Fibroblast of the aortic adventitia (primary cell): ENCODE measurements around the gene RAC3. TPM values are rescaled to one million over a fixed set of nuclear protein-coding genes. Genes with fewer than 3 reads are reported as not detected.

Source experiments
- DNase-seq: peaks from one replicate; pipeline ENCODE4 v3.0.0-alpha.2; 2010; ENCODE audit warnings: low read depth
- H3K4me3 ChIP-seq: 2 replicates; pipeline ENCODE4 v1.5.1; 2011; ENCODE audit warnings: low read depth, mild to moderate bottlenecking, control low read depth, low read length, moderate library complexity
- CTCF ChIP-seq: IDR thresholded peaks from 2 replicates; pipeline ENCODE4 v1.5.1; 2011; ENCODE audit warnings: mild to moderate bottlenecking, low read length, control low read depth, inconsistent platforms; ENCODE audit not compliant: insufficient read depth
- total RNA-seq: library from RNA; depleted of rRNA; stranded (reverse); fragments of >200 nt; gene quantifications from 2 replicates; pipeline ENCODE4 v1.2.3, GENCODE V29; 2012; ENCODE audit warnings: low replicate concordance

The RAC3 gene
- total RNA-seq, 1 donor: 6.2 TPM

GRCh38 chr17:82077617-82078358, 46.3 kb downstream of the RAC3 start:
- no peak for DNase-seq
- H3K4me3 ChIP-seq: no peak overlapping the region
- TF ChIP-seq CTCF: no peak

GRCh38 chr17:82078433-82078832, 47.0 kb downstream of the RAC3 start:
- no peak for TF ChIP-seq CTCF
- H3K4me3 ChIP-seq: no peak overlapping the region
- DNase-seq: no peak

GRCh38 chr17:82079001-82079677, 47.7 kb downstream of the RAC3 start:
- no peak overlapping the region for H3K4me3 ChIP-seq
- TF ChIP-seq CTCF: no peak
- no peak for DNase-seq

- no peak for TF ChIP-seq CTCF
- no peak for DNase-seq
- H3K4me3 ChIP-seq: no peak overlapping the region
Measured at GRCh38 chr17:82080048-82080788, 48.7 kb downstream of the RAC3 start.

- DNase-seq: no peak
- no peak for TF ChIP-seq CTCF
- no peak overlapping the region for H3K4me3 ChIP-seq
Measured at GRCh38 chr17:82080789-82081464, 49.4 kb downstream of the RAC3 start.

- no peak for TF ChIP-seq CTCF
- H3K4me3 ChIP-seq: no peak overlapping the region
- no peak for DNase-seq
Measured at GRCh38 chr17:82081546-82081945, 50.1 kb downstream of the RAC3 start.
